ENCODE data around the gene FRMD4B. TPM values are rescaled to one million over a fixed set of nuclear protein-coding genes. Genes with fewer than 3 reads are reported as not detected.
A peak's percentile ranks its signal among the peaks of the same experiment; 100 is the strongest.
"Not testable (repeated sequence)": the region's sequence is repeated elsewhere in the genome, so short reads cannot be mapped to it uniquely, and the experiment has no call there.

FRMD4B gene
- total RNA-seq, 1 donor from 2014 or later: 140 TPM

- no peak for TF ChIP-seq CTCF (IDR thresholded peaks at IDR 0.05; ENCODE audit: unreplicated experiment)
- peaks cover 3% of the 10 kb centered on the region for H3K9me3 Mint-ChIP-seq
- H3K4me1 Mint-ChIP-seq: peaks cover 48% of the 10 kb centered on the region
- no peak for DNase-seq (ENCODE audit: low spot score in 2 of 2, unreplicated experiment in 2 of 2)
- H3K36me3 Mint-ChIP-seq: peaks cover 6% of the 10 kb centered on the region
- peak overlapping the region; percentile 90 for H3K27ac Mint-ChIP-seq
- H3K27me3 Mint-ChIP-seq (ENCODE audit: low read depth): no peaks in the 10 kb centered on the region
- H3K4me3 Mint-ChIP-seq: no peak overlapping the region
Measured at GRCh38 chr3:69283913-69284611, 101.8 kb downstream of the FRMD4B start.

- H3K4me3 Mint-ChIP-seq: no peak overlapping the region
Measured at GRCh38 chr3:69283496-69283895, 102.4 kb downstream of the FRMD4B start.

GRCh38 chr3:69282181-69282580 lies 103.7 kb downstream of the FRMD4B start:
- Mint-ChIP-seq H3K4me1 (peaks cover 32% of the 10 kb centered on the region), H3K27ac (peak overlapping the region; percentile 38), H3K36me3 (peaks cover 6% of the 10 kb centered on the region), H3K9me3 (peaks cover 3% of the 10 kb centered on the region), H3K4me3 (no peak overlapping the region), H3K27me3 (ENCODE audit: low read depth) (no peaks in the 10 kb centered on the region)
- DNase-seq (ENCODE audit: low spot score in 2 of 2, unreplicated experiment in 2 of 2): no peak
- no peak for TF ChIP-seq CTCF (IDR thresholded peaks at IDR 0.05; ENCODE audit: unreplicated experiment)

More at GRCh38 chr3:69283496-69283895, 102.4 kb downstream of the FRMD4B start:
- DNase-seq (ENCODE audit: low spot score in 2 of 2, unreplicated experiment in 2 of 2): no peak
- peaks cover 3% of the 10 kb centered on the region for H3K9me3 Mint-ChIP-seq
- H3K27me3 Mint-ChIP-seq (ENCODE audit: low read depth): no peaks in the 10 kb centered on the region
- TF ChIP-seq CTCF (IDR thresholded peaks at IDR 0.05; ENCODE audit: unreplicated experiment): no peak
- H3K36me3 Mint-ChIP-seq: peaks cover 6% of the 10 kb centered on the region
- peaks cover 45% of the 10 kb centered on the region for H3K4me1 Mint-ChIP-seq
- H3K27ac Mint-ChIP-seq: peak overlapping the region; percentile 90

- not testable (repeated sequence) for H3K27me3 Mint-ChIP-seq (ENCODE audit: low read depth); H3K27ac Mint-ChIP-seq; H3K4me3 Mint-ChIP-seq; H3K9me3 Mint-ChIP-seq; DNase-seq (ENCODE audit: low spot score in 2 of 2, unreplicated experiment in 2 of 2); H3K36me3 Mint-ChIP-seq
- H3K4me1 Mint-ChIP-seq: peaks cover 23% of the 10 kb centered on the region
Measured at GRCh38 chr3:69277403-69277802, 108.5 kb downstream of the FRMD4B start.

- Mint-ChIP-seq H3K4me1 (peaks cover 19% of the 10 kb centered on the region), H3K27ac (no peak overlapping the region), H3K27me3 (ENCODE audit: low read depth) (no peaks in the 10 kb centered on the region), H3K9me3 (no peaks in the 10 kb centered on the region), H3K36me3 (no peaks in the 10 kb centered on the region), H3K4me3 (no peak overlapping the region)
- TF ChIP-seq CTCF (IDR thresholded peaks at IDR 0.05; ENCODE audit: unreplicated experiment): no peak
- DNase-seq (ENCODE audit: low spot score in 2 of 2, unreplicated experiment in 2 of 2): no peak
Measured at GRCh38 chr3:69276884-69277283, 109.0 kb downstream of the FRMD4B start.

- DNase-seq (ENCODE audit: low spot score in 2 of 2, unreplicated experiment in 2 of 2); H3K36me3 Mint-ChIP-seq; H3K27me3 Mint-ChIP-seq (ENCODE audit: low read depth); H3K4me3 Mint-ChIP-seq; H3K27ac Mint-ChIP-seq; H3K9me3 Mint-ChIP-seq: not testable (repeated sequence)
- peaks cover 17% of the 10 kb centered on the region for H3K4me1 Mint-ChIP-seq
Measured at GRCh38 chr3:69276191-69276590, 109.7 kb downstream of the FRMD4B start.

All from mesothelial cell of epicardium (in vitro differentiated cells).